ENCODE results near the gene RBCK1.
"Not testable (repeated sequence)": the region's sequence is repeated elsewhere in the genome, so short reads cannot be mapped to it uniquely, and the experiment has no call there.

The RBCK1 gene

GRCh38 chr20:376089-376488 lies 32.0 kb upstream of the RBCK1 start:
- no peak for DNase-seq

DNA sequence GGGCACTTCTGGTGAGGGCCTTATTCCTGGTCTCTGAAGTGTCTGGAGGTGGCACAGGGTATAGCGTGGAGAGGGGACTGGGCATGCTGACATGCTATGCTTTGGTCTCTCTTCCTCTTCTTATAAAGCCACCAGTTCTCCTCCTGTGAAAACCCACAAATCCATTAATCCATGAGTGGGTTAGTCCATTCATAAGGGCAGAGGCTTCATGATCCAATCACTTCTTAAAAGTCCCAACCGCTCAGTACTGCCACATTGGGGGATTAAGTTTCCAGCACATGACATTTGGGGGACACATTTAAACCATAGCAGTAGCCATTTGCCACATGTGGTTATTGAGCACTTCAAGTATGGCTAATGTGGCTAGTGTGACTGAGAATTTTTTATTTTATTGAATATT lies 31.3 kb upstream of the RBCK1 start:
- no peak for DNase-seq

DNA sequence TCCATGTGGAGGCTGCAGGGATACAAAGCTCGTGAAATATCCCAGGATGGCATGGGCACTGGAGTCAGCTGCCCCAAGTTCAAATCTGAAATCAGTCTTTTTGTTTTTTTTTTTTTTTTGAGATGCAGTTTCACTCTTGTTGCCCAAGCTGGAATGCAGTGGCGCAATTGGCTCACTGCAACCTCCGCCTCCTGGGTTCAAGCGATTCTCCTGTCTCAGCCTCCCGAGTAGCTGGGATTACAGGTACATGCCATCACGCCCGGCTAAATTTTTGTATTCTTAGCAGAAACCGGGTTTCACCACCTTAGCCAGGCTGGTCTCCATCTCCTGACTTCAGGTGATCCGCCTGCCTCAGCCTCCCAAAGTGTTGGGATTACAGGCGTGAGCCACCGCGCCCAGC lies 30.5 kb upstream of the RBCK1 start:
- DNase-seq, result not testable (repeated sequence)

- DNase-seq, result no peak
Observed at GRCh38 chr20:378961-379336, 29.1 kb upstream of the RBCK1 start.

DNA sequence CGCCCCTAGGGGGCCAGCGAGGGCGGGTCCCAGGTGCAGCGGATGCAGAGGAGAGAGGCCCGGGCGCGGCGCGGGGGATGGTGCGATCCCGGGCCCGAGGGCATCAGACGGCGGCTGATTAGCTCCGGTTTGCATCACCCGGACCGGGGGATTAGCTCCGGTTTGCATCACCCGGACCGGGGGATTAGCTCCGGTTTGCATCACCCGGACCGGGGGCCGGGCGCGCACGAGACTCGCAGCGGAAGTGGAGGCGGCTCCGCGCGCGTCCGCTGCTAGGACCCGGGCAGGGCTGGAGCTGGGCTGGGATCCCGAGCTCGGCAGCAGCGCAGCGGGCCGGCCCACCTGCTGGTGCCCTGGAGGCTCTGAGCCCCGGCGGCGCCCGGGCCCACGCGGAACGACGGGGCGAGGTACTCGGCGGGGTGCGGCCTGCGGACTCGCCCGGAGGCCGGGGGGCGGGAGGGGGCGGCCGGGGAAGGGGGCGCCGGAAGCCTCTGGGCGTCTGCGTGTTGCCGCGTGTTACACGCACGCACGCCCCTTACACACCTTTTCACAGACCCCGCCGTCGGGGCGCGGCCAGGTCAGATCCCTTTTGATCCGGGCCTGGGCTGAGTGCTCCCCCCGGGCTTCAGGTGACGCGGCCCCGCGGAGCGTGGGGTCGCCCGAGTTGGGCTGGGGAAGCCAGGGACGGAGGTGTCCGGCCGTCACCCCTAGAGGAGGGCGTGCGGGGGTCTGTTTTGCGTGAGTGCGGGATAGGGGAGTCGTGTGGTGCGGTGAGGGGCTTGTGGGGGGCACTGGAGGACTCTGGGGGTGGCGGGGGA lies 27.1 kb upstream of the RBCK1 start:
- DNase-seq, result peak; percentile 75

DNA sequence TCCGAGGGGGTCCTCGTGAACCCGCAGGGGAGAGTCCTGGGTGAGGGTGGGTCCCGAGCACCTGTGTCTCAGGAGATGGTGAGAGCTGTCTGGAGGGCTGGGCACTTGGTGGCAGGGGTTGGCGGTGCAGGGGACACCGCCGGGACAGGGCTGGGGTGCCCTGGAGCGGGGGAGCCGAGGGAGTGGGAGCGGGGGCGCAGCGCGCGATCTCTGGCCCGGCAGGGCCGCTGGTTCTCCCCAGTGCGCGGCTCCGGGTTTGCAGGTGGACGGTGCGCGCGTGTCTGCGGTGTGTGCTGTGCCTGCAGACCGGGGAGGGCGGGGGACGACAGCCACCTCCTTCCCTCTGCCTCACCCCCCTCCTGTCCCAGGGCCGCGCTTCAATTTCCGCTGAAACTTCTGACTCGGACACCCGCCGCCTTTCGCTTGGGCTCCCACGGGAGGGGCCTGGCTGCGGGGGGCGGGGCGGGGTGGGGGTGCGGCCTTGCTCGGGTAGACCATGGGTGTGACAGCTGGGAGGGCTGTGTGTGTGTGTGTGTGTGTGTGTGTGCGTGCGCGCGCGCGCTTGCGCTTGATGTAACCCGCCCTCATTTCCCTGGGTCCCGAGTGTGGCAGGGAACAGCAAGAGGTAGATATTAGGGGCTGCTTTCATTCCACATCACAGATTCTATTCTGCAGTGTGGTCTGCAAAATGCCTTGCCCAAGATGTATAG lies 26.4 kb upstream of the RBCK1 start:
- peak; percentile 76 for DNase-seq

DNA sequence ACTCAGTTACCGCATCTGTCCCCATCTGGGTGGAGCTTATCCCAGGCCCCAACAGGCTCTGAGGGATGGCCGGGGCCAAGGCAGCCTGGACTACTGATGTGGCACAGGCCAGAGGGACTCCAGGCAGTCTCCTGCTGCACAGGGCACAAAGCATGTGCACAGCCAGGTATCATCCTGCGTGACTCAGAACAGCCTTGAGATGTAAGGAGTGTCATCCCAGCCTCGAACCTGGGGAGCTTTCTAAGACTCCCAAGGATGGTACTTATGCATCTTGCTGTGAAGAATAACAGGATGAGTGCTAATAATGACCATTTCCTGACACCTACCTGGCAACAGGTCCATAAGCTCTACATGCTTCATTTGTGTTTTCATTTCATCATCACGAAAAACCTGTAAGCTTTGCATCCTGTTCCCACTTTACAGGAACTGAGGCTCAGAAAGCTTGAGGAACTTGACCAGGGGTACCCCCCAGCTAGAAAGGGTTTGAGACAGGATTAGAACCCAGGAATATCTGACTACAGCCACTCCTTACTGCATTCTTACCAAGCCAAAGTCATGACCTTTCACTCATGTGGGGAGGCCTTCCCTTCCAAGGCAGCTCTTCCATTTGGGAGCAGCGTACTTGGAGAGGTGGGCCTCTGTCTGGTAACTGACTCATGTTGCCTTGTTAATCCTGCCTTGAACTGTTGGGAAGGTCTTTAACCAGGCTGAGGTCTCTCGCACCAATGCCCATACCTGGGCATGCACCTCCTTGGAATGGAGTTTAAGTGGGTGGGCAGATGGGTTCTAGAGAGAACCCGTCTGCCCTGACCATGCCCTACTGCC lies 25.6 kb upstream of the RBCK1 start:
- no peak for DNase-seq

DNA sequence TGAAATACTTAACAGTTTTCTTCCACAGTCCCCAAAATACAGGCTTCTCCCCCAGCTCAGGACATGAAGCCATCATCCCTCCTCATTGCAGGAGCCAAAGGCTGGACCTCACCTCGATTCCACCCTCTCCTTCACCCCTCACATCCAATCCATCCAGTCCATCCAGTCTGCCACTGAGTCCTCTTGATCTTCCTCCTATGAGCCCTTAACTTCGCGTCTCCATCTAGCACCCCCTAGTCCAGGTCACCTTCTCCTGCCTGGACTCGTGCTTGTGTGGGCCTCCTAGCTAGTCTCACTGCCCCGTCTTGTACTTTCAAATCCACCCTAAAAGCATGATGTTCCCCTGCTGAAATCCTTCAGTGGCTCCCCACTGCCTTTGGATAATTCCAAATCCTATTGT lies 24.2 kb upstream of the RBCK1 start:
- no peak for DNase-seq

DNA sequence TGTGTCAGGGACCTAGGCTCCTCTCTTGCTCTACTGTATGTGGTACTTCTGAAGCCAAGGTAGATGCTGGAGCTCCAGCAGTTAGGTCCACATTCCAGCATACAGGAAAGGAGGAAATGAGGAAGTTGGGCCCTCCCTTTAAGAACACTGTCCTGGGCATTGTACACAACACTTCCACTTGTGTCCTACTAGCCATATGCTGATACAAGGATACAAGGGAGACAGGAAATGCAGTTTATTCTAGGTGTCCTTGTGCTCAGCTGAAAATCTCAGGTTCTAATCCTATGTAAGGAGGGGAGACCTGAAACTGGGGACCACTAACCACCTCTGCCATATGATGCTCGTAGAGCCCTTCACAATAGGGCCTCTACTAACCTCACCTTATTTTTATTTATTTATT lies 23.4 kb upstream of the RBCK1 start:
- DNase-seq, result no peak

GRCh38 chr20:385448-385847 lies 22.7 kb upstream of the RBCK1 start:
- no peak for DNase-seq

- not testable (repeated sequence) for DNase-seq
Observed at GRCh38 chr20:386634-387033, 21.5 kb upstream of the RBCK1 start.

DNA sequence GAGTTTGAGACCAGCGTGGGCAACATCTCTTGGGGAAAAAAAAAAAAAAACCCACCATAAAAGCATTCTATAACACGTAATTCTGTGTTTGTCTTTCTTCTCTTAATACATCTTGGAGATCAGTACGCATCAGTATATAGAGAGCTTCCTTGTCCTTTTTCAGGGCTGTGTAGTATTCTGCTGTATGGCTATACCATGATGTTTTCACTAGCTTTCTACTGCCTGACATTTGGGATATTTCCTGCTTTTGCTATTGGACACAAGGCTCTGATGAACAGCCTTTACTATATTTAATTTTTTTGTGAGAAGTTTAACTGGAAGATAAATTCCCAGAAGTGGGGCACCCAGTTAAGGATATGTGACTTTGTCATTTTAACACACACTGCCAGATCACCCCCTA lies 20.6 kb upstream of the RBCK1 start:
- DNase-seq, result no peak

DNA sequence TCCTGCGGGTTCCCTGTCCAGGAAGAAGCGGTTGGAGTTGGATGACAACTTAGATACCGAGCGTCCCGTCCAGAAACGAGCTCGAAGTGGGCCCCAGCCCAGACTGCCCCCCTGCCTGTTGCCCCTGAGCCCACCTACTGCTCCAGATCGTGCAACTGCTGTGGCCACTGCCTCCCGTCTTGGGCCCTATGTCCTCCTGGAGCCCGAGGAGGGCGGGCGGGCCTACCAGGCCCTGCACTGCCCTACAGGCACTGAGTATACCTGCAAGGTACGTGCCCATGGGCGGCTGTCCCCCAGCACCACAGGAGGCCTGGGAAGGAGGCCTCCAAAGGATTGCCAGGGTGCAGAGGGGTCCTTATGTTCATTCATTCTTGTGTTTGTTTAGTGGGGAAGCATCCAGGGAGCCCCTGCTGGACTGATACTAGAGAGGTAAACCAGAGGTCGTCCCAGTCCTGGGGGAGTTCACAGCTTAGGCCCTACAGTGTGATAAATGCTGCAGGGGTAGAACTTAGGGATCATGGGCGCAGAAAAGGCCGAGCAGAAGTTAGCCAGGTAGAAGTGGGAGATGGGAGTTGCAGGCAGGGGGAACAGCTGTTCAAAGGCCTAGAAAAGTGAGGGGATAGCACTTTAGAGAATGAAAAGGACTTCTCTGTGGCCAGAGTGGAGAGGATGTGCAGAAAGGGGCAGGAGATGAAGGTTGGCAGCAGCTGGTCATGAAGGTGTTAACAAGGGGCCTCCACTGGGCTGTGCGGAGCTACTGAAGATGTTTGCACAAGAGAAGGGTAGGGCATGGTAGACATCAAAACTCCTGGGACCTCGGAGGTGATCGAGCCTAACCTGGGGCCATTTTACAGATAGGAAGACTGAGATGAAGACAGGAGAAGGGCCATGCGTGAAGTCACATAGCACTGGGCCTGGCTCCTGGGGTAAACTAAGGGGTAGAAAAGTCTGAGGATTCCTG lies 19.8 kb upstream of the RBCK1 start:
- DNase-seq, result no peak

DNA sequence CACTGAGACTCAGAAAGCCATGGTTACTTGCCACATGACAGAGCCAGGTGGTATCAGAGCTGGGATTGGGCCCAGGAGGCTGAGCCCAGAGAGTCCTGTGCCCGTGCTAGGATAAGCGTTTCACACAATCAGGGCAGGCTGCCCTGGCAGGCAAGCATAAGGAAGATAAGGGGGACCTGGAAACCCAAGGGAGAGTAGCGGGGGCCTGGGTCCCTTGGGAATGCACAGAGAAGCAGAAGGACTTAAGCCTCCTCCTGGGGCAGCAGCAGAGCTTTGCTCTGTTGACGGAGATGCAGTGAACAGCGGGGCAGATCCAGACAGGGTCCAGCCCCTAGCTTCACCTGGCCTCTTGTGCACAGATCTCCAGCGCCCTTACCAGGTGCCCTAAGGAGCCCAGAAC lies 18.9 kb upstream of the RBCK1 start:
- DNase-seq, result no peak

GRCh38 chr20:391041-391711 lies 16.9 kb upstream of the RBCK1 start:
- DNase-seq, result no peak

GRCh38 chr20:393296-393695 lies 14.8 kb upstream of the RBCK1 start:
- DNase-seq, result not testable (repeated sequence)

DNA sequence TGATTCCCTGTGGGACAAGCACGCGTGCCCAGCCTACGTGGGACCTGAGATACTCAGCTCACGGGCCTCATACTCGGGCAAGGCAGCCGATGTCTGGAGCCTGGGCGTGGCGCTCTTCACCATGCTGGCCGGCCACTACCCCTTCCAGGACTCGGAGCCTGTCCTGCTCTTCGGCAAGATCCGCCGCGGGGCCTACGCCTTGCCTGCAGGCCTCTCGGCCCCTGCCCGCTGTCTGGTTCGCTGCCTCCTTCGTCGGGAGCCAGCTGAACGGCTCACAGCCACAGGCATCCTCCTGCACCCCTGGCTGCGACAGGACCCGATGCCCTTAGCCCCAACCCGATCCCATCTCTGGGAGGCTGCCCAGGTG lies 11.9 kb upstream of the RBCK1 start:
- no peak for DNase-seq

DNA sequence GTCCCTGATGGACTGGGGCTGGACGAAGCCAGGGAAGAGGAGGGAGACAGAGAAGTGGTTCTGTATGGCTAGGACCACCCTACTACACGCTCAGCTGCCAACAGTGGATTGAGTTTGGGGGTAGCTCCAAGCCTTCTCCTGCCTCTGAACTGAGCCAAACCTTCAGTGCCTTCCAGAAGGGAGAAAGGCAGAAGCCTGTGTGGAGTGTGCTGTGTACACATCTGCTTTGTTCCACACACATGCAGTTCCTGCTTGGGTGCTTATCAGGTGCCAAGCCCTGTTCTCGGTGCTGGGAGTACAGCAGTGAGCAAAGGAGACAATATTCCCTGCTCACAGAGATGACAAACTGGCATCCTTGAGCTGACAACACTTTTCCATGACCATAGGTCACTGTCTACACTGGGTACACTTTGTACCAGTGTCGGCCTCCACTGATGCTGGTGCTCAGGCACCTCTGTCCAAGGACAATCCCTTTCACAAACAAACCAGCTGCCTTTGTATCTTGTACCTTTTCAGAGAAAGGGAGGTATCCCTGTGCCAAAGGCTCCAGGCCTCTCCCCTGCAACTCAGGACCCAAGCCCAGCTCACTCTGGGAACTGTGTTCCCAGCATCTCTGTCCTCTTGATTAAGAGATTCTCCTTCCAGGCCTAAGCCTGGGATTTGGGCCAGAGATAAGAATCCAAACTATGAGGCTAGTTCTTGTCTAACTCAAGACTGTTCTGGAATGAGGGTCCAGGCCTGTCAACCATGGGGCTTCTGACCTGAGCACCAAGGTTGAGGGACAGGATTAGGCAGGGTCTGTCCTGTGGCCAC lies 11.3 kb upstream of the RBCK1 start:
- DNase-seq, result no peak

GRCh38 chr20:397432-398237 lies 10.5 kb upstream of the RBCK1 start:
- DNase-seq, result no peak

- DNase-seq, result no peak
Observed at GRCh38 chr20:399182-399707, 8.9 kb upstream of the RBCK1 start.

All from activated CD4-positive, CD25-positive, alpha-beta regulatory T cell treated with anti-CD3 and anti-CD28 coated beads, Interleukin-2, amount 50 U/mL, for 72 hours (primary cell).